CD4-positive, CD25-positive, alpha-beta regulatory T cell (primary cell): Measurements from ENCODE around the gene KHDC1. TPM values are rescaled to one million over a fixed set of nuclear protein-coding genes. Genes with fewer than 3 reads are reported as not detected.
"Not testable (repeated sequence)": the region's sequence is repeated elsewhere in the genome, so short reads cannot be mapped to it uniquely, and the experiment has no call there.

Experiments used
- ATAC-seq, 2 donors: fragments of 150-1000 bp; cut with Tn5 transposase; one replicate each; pipeline ENCODE4 v1.10.0; 2021; ENCODE audit warnings: low read depth in 2 of 2, moderate number of reproducible peaks in 2 of 2, moderate library complexity in 1 of 2
- DNase-seq, 3 donors: peaks; one replicate each; pipeline versions ENCODE4 v3.0.0 to v3.0.0-alpha.2; 2012 to 2022; ENCODE audit warnings: mixed read lengths in 1 of 3
- H3K27ac ChIP-seq: one replicate; pipeline ENCODE4 v1.7.0; 2013; ENCODE audit warnings: mild to moderate bottlenecking, low read length; ENCODE audit not compliant: insufficient read depth, poor library complexity, severe bottlenecking
- H3K27me3 ChIP-seq: one replicate; pipeline ENCODE4 v1.7.0; 2013; ENCODE audit warnings: low read length; ENCODE audit not compliant: control insufficient read depth, insufficient read depth
- H3K36me3 ChIP-seq: one replicate; pipeline ENCODE4 v1.7.0; 2013; ENCODE audit warnings: mild to moderate bottlenecking, low read length, moderate library complexity; ENCODE audit not compliant: control insufficient read depth, insufficient read depth
- H3K4me1 ChIP-seq: 2 replicates; pipeline ENCODE4 v1.7.0; 2013; ENCODE audit warnings: mild to moderate bottlenecking, low read length; ENCODE audit not compliant: insufficient read depth, control insufficient read depth, poor library complexity, severe bottlenecking
- H3K4me3 ChIP-seq: one replicate; pipeline ENCODE4 v1.7.0; 2013; ENCODE audit warnings: low read depth, mild to moderate bottlenecking, low read length, moderate library complexity
- H3K9me3 ChIP-seq, 2 experiments: 1 replicate in 1 of 2; 2 replicates in 1 of 2; pipeline ENCODE4 v1.7.0; 2013; ENCODE audit warnings: low read length in 2 of 2, mild to moderate bottlenecking in 1 of 2, moderate library complexity in 1 of 2; ENCODE audit not compliant: control insufficient read depth in 2 of 2
- H3K27ac Mint-ChIP-seq, 3 donors: one replicate each; pipeline ENCODE4 v1.8.0; 2020 to 2022; ENCODE audit warnings: mild to moderate bottlenecking in 3 of 3, mixed read lengths in 3 of 3, moderate library complexity in 2 of 3
- H3K27me3 Mint-ChIP-seq: one replicate; pipeline ENCODE4 v1.8.0; 2022; ENCODE audit warnings: mild to moderate bottlenecking, mixed read lengths
- H3K36me3 Mint-ChIP-seq: one replicate; pipeline ENCODE4 v1.8.0; 2020; ENCODE audit warnings: mixed read lengths
- H3K4me1 Mint-ChIP-seq, 4 donors: one replicate each; pipeline ENCODE4 v1.8.0; 2020 to 2022; ENCODE audit warnings: mixed read lengths in 4 of 4, mild to moderate bottlenecking in 1 of 4
- H3K4me3 Mint-ChIP-seq, 4 donors: one replicate each; pipeline ENCODE4 v1.8.0; 2020 to 2022; ENCODE audit warnings: mild to moderate bottlenecking in 4 of 4, mixed read lengths in 4 of 4, moderate library complexity in 3 of 4
- H3K9me3 Mint-ChIP-seq, 7 donors: one replicate each; pipeline ENCODE4 v1.8.0; 2020 to 2022; ENCODE audit warnings: mixed read lengths in 7 of 7, mild to moderate bottlenecking in 3 of 7, moderate library complexity in 2 of 7
- polyA plus RNA-seq, 4 donors: library from polyadenylated mRNA; unstranded; fragments of 300-500 nt; fragmentation: Illumina TruSeq; gene quantifications; one replicate each; pipeline ENCODE4 v1.2.3, GENCODE V29; 2021
- total RNA-seq: library from RNA; stranded (reverse); gene quantifications from one replicate; pipeline ENCODE4 v1.2.3, GENCODE V29; 2022

Gene KHDC1, protein sequence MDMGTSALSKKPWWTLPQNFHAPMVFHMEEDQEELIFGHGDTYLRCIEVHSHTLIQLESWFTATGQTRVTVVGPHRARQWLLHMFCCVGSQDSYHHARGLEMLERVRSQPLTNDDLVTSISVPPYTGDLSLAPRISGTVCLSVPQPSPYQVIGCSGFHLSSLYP
- 3.2 TPM for total RNA-seq
- polyA plus RNA-seq, result 1 to 10 TPM; 2.2 to 4.5 (median 2.9) TPM

DNA sequence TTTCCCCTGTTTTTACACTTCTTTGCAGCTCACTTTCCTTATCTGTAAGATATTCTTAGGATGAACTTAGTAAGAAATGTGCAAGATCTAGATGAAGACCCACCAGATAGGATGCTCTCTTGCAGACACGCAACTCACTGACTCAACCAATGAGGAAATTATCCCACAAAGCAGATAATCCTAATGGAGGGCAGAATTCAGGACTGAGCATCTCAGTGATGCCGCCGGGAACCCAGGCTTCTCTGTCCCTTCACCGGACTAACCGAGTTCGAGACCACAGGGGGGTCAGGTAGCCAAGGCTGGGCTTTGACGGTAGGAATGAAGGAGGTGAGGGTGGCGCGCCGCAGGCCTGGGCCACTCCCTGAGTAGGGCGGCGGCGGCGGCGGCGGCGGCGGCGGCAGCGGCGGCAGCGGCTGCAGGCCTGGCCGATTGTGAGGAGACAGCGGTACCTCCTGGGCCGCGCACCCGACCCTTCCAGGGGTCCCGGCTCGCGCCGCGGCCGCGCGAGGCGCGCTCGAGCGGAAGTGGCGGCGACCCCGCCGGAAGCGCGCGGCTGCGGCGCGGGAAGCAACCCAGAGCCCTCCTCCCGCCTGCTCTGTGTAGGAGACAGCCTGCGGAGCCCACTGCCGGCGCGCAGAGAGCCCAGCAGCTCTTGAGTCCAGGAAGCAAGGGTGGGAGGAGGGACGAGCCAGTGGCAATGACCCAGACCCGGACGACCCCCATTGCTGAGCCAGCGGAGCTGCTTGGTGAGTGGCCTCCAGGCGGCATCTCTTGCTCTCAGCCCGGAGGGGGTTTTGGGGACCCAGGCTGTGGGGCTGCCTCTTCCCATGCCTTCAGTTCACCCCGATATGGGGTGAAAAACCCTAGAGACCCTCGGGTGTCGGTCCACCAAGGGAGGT, at the start of gene KHDC1:
KHDC1 (minus strand) TSS at position 526 of the 899 bp plus-strand sequence. CDS start 20,679 bp downstream, outside the sequence.
- Mint-ChIP-seq H3K27me3 (no peaks in the 10 kb centered on the region), H3K36me3 (peaks cover 11% of the 10 kb centered on the region), H3K4me3 (peak within 1 kb of the TSS; percentile 81 to 91 (median 86)), H3K27ac (peak within 1 kb of the TSS; percentile 62 to 91 (median 83)), H3K9me3 (no peaks in the 10 kb centered on the region), H3K4me1 (peaks cover 20 to 47% (median 32%) of the 10 kb centered on the region in 4 donors)
- DNase-seq (peak; percentile 34 to 78 (median 55)), ATAC-seq (peak; percentile 88 to 90)
- peak within 1 kb of the TSS; percentile 53 for H3K27ac ChIP-seq
- peaks cover 19% of the 10 kb centered on the region for H3K4me1 ChIP-seq
- H3K36me3 ChIP-seq, result no peaks in the 10 kb centered on the region
- no peaks in the 10 kb centered on the region for H3K9me3 ChIP-seq
- no peaks in the 10 kb centered on the region for H3K27me3 ChIP-seq
- peak within 1 kb of the TSS; percentile 86 for H3K4me3 ChIP-seq

DNA sequence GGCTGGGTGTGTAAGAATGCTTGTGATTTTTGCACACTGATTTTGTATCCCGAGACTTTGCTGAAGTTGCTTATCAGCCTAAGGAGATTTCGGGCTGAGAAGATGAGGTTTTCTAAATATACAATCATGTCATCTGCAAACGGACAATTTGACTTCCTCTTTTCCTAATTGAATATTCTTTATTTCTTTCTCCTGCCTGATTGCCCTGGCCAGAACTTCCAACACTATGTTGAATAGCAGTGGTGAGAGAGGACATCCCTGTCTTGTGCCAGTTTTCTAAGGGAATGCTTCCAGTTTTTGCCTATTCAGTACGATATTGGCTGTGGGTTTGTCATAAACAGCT, 47.5 kb upstream of the KHDC1 start:
- H3K9me3 ChIP-seq, H3K36me3 Mint-ChIP-seq, H3K9me3 Mint-ChIP-seq, H3K27me3 ChIP-seq, ATAC-seq, H3K36me3 ChIP-seq, DNase-seq: not testable (repeated sequence)
- H3K4me3 Mint-ChIP-seq, result peak overlapping the region; percentile 93 to 99 (median 98)
- Histone ChIP-seq H3K4me3 (peak overlapping the region; percentile 89), H3K27ac (peak overlapping the region; percentile 15), H3K4me1 (peaks cover 22% of the 10 kb centered on the region)
- peak overlapping the region in 2 of 3 donors; percentile 79 to 88 for H3K27ac Mint-ChIP-seq
- H3K4me1 Mint-ChIP-seq, result peaks cover 5 to 44% (median 25%) of the 10 kb centered on the region in 4 donors
- peaks cover 45% of the 10 kb centered on the region for H3K27me3 Mint-ChIP-seq

DNA sequence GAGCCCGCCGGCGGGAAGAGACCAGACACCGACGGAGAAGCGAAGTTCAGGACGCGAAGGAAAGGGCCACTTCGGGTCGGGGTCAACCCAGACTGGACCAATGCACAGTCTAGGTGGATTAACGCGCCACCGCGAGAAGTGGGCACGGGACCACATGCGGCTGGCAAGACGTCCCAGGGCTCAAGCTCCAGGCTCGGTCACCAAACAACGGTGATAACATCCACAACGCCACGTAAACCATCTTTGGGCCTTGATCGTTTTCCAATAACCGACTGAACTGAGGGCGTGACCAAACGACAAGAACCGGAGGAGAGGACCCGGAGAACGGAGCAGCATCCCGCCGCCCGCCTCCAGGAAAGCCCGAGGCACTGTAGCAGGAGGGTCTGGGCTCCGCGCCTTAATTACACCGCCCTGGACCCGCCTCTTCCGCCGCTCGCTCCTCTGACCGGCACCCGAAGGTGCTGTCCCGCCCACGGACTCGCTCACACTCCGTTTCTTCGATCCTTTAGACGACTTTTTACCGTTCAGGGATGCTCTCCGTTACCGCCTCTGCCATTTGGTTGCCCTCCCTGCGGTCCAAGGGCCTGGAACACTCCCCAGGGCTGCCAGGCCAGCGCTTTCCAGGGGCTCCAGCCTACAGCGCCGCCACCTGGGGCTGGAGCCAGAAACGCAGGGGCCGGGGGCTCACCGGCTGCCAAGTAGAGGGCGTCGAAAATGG, 46.9 kb upstream of the KHDC1 start:
- H3K9me3 Mint-ChIP-seq, result peaks cover 0 to 4% (median 0%) of the 10 kb centered on the region in 7 donors
- peak overlapping the region; percentile 79 to 97 (median 88) for H3K27ac Mint-ChIP-seq
- no peaks in the 10 kb centered on the region for H3K36me3 Mint-ChIP-seq
- H3K36me3 ChIP-seq, result no peaks in the 10 kb centered on the region
- H3K9me3 ChIP-seq, result no peaks in the 10 kb centered on the region
- peak overlapping the region; percentile 93 to 99 (median 98) for H3K4me3 Mint-ChIP-seq
- peak; percentile 75 to 81 for ATAC-seq
- H3K27ac ChIP-seq, result peak overlapping the region; percentile 15
- no peaks in the 10 kb centered on the region for H3K27me3 ChIP-seq
- DNase-seq, result peak; percentile 29 to 69 (median 39)
- peaks cover 22% of the 10 kb centered on the region for H3K4me1 ChIP-seq
- H3K4me3 ChIP-seq, result peak overlapping the region; percentile 89
- H3K4me1 Mint-ChIP-seq, result peaks cover 5 to 46% (median 28%) of the 10 kb centered on the region in 4 donors
- H3K27me3 Mint-ChIP-seq, result peaks cover 40% of the 10 kb centered on the region

DNA sequence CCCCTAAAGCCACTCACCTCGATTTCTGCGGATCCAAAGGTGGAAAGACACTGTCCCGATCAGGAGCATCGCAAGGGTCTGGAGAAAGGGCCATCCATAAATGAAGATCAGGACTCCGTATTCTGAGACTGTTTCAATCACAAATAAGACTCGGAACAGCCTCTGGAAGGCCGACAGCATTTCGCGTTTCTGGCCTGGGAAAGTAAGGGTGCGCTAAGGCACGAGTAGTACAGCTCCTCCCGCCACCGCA, 46.5 kb upstream of the KHDC1 start:
- no peak for DNase-seq
- no peaks in the 10 kb centered on the region for H3K36me3 ChIP-seq
- peak overlapping the region; percentile 14 to 88 (median 79) for H3K27ac Mint-ChIP-seq
- H3K27me3 ChIP-seq, result no peaks in the 10 kb centered on the region
- H3K27ac ChIP-seq, result no peak overlapping the region
- peak overlapping the region; percentile 89 for H3K4me3 ChIP-seq
- no peaks in the 10 kb centered on the region for H3K9me3 ChIP-seq
- no peak for ATAC-seq
- peaks cover 20% of the 10 kb centered on the region for H3K4me1 ChIP-seq
- no peaks in the 10 kb centered on the region for H3K36me3 Mint-ChIP-seq
- H3K4me1 Mint-ChIP-seq, result peaks cover 5 to 46% (median 28%) of the 10 kb centered on the region in 4 donors
- peaks cover 0 to 4% (median 0%) of the 10 kb centered on the region in 7 donors for H3K9me3 Mint-ChIP-seq
- peaks cover 36% of the 10 kb centered on the region for H3K27me3 Mint-ChIP-seq
- peak overlapping the region; percentile 93 to 99 (median 98) for H3K4me3 Mint-ChIP-seq

DNA sequence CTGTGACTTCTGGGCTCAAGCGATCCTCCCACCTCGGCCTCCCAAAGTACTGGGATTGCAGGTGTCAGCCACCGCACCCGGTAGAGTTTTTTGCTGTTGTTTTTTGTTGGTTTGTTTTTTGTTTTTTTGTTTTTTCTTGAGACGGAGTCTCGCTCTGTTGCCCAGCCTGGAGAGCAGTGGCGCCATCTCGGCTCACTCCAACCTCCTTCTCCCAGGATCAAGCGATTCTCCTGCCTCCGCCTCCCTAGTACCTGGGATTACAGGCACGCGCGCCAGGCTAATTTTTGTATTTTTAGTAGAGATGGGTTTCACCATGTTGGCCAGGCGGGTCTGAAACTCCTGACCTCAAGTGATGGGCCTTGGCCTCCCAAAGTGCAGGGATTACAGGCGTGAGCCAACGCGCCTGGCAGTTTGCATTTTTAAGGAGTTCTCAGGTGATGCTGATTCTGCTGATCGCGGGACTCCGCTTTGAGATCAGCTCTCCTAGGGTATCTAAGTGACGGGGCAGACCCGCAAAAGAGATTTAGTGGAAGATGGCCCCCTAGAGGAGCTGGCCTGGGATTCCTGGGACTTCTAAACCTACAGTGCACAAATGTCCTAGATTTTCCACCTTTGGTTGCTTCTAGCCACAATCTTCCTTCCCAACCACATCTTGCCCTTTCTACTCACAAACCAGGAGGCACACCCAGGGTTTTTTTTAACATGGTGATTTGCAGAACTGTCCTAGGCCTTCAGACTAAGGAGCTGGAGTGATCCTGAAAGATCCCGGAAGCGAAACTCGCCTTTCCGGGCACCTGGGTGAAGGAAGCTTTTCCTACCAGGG, 45.9 kb upstream of the KHDC1 start:
- DNase-seq (no peak), ATAC-seq (no peak)
- H3K9me3 Mint-ChIP-seq, result peaks cover 0 to 2% (median 0%) of the 10 kb centered on the region in 7 donors
- peaks cover 32% of the 10 kb centered on the region for H3K27me3 Mint-ChIP-seq
- no peaks in the 10 kb centered on the region for H3K36me3 Mint-ChIP-seq
- H3K27ac Mint-ChIP-seq, result peak overlapping the region in 2 of 3 donors; percentile 79 to 88
- H3K4me3 ChIP-seq, result peak overlapping the region; percentile 89
- H3K4me1 ChIP-seq, result peaks cover 20% of the 10 kb centered on the region
- H3K27ac ChIP-seq, result no peak overlapping the region
- H3K4me1 Mint-ChIP-seq, result peaks cover 5 to 45% (median 26%) of the 10 kb centered on the region in 4 donors
- peak overlapping the region; percentile 93 to 99 (median 98) for H3K4me3 Mint-ChIP-seq
- no peaks in the 10 kb centered on the region for H3K36me3 ChIP-seq
- H3K9me3 ChIP-seq, result no peaks in the 10 kb centered on the region
- H3K27me3 ChIP-seq, result no peaks in the 10 kb centered on the region

DNA sequence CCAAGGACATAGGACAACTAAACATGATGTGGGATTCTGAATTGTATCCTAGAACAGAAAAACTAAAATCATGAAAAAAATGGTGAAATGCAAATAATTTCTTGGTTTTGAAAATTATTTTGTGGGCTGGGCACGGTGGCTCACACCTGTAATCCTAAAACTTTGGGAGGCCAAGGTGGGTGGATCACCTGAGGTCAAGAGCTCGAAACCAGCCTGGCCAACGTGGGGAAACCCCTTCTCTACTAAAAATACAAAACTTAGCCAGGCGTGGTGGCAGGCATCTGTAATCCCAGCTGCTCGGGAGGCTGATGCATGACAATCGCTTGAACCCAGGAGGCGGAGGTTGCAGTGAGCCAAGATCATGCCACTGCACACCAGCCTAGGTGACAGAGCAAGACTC, 40.8 kb upstream of the KHDC1 start:
- not testable (repeated sequence) for H3K36me3 Mint-ChIP-seq, DNase-seq, H3K27me3 ChIP-seq, H3K36me3 ChIP-seq, H3K4me3 ChIP-seq, H3K27me3 Mint-ChIP-seq, H3K4me3 Mint-ChIP-seq, H3K27ac ChIP-seq, H3K9me3 Mint-ChIP-seq, ATAC-seq, H3K4me1 ChIP-seq, H3K9me3 ChIP-seq, H3K27ac Mint-ChIP-seq
- peaks cover 5 to 25% (median 18%) of the 10 kb centered on the region in 4 donors for H3K4me1 Mint-ChIP-seq

DNA sequence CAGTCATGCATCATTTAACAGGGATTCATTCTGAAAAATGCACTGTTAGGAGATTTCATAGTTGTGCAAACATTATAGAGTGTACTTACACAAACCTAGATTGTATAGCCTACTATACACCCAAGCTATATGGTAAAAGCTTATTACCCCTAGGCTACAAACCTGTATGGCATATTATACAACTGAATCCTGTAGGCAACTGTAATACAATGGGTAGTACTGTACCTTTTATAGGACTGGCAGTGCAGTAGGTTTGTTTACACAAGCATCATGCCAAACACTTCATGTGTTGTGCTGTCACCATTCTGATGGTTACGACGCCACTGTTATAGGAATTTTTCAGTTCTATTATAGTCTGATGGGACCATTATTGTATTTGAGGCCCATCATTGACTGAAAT, 39.3 kb upstream of the KHDC1 start:
- peaks cover 3 to 19% (median 13%) of the 10 kb centered on the region in 4 donors for H3K4me1 Mint-ChIP-seq
- ATAC-seq (no peak), DNase-seq (no peak)
- Histone ChIP-seq H3K4me1 (peaks cover under 1% of the 10 kb centered on the region), H3K27ac (no peak overlapping the region), H3K36me3 (no peaks in the 10 kb centered on the region), H3K27me3 (no peaks in the 10 kb centered on the region), H3K9me3 (no peaks in the 10 kb centered on the region), H3K4me3 (no peak overlapping the region)
- no peaks in the 10 kb centered on the region for H3K27me3 Mint-ChIP-seq
- no peak overlapping the region for H3K27ac Mint-ChIP-seq
- H3K36me3 Mint-ChIP-seq, result peaks cover 12% of the 10 kb centered on the region
- H3K9me3 Mint-ChIP-seq, result peaks cover 0 to 2% (median 0%) of the 10 kb centered on the region in 7 donors
- no peak overlapping the region for H3K4me3 Mint-ChIP-seq
